H1 (cell line): ENCODE measurements around the gene FBP1. TPM values are rescaled to one million over a fixed set of nuclear protein-coding genes. Genes with fewer than 3 reads are reported as not detected.

Experiments used
- CTCF ChIA-PET: fragments of 300-600 bp; sonication (Branson Sonifier 250); formaldehyde crosslinking; loops from one replicate; lab custom pipeline; 2021; ENCODE audit not compliant: partially characterized antibody; lab: Charles Lee
- POLR2A ChIA-PET: fragments of 300-600 bp; sonication (Branson Sonifier 250); formaldehyde crosslinking; loops from one replicate; lab custom pipeline; 2021; ENCODE audit warnings: inconsistent platforms; ENCODE audit not compliant: partially characterized antibody; lab: Charles Lee
- DNase-seq, 2 experiments: peaks; one replicate each; pipeline versions ENCODE4 v3.0.0 to v3.0.0-alpha.2; 2010 to 2022; ENCODE audit warnings: low spot score in 2 of 2, low read depth in 1 of 2, mixed read lengths in 1 of 2
- FAIRE-seq: peaks from 2 replicates; lab custom pipeline; 2011; peaks lifted over from hg19 to GRCh38; lab: Jason Lieb, UNC
- H2AFZ ChIP-seq: 2 replicates; pipeline ENCODE4 v1.8.1; 2012; ENCODE audit warnings: low read length, inconsistent platforms
- H2AK5ac ChIP-seq: 2 replicates; pipeline ENCODE4 v1.6.1; 2013; ENCODE audit warnings: low read depth, low read length
- H2BK120ac ChIP-seq: replicated peaks from 2 replicates; pipeline ENCODE3; 2013; ENCODE audit warnings: low read depth, low read length, inconsistent platforms
- H2BK12ac ChIP-seq: 2 replicates; pipeline ENCODE4 v1.6.1; 2013; ENCODE audit warnings: low read depth, low read length
- H2BK15ac ChIP-seq: 2 replicates; pipeline ENCODE4 v1.6.1; 2013; ENCODE audit warnings: low read length
- H2BK20ac ChIP-seq: 2 replicates; pipeline ENCODE4 v1.6.1; 2013; ENCODE audit warnings: low read length
- H2BK5ac ChIP-seq: 2 replicates; pipeline ENCODE4 v1.6.1; 2013; ENCODE audit warnings: low read depth, low read length
- H3K14ac ChIP-seq: 2 replicates; pipeline ENCODE4 v1.6.1; 2013; ENCODE audit warnings: inconsistent platforms; ENCODE audit not compliant: insufficient read length
- H3K18ac ChIP-seq: 2 replicates; pipeline ENCODE4 v1.6.1; 2013; ENCODE audit warnings: low read length; ENCODE audit errors: extremely low read depth
- H3K23ac ChIP-seq: 2 replicates; pipeline ENCODE4 v1.6.1; 2013; ENCODE audit warnings: inconsistent platforms; ENCODE audit not compliant: insufficient read length
- H3K23me2 ChIP-seq: 2 replicates; pipeline ENCODE4 v1.6.1; 2013; ENCODE audit warnings: low read depth, low read length
- H3K27ac ChIP-seq: 2 replicates; pipeline ENCODE4 v1.6.1; 2011; ENCODE audit warnings: low read depth, low read length, inconsistent platforms
- H3K27me3 ChIP-seq, 4 experiments: replicated peaks in 1 of 4; 1 replicate in 1 of 4; 2 replicates in 3 of 4; pipeline versions ENCODE4 v1.6.1 to v1.8.1; 2011 to 2013; ENCODE audit warnings: low read length in 3 of 4, mild to moderate bottlenecking in 3 of 4, inconsistent platforms in 2 of 4, mixed read lengths in 2 of 4, moderate library complexity in 1 of 4; ENCODE audit not compliant: control insufficient read depth in 3 of 4, insufficient read depth in 3 of 4; ENCODE audit errors: extremely low read depth in 1 of 4
- H3K36me3 ChIP-seq, 4 experiments: 2 replicates each; pipeline versions ENCODE4 v1.6.1 to v1.8.1; 2011 to 2013; ENCODE audit warnings: mild to moderate bottlenecking in 4 of 4, low read length in 3 of 4, moderate library complexity in 2 of 4, control low read depth in 1 of 4, inconsistent platforms in 1 of 4; ENCODE audit not compliant: insufficient read depth in 4 of 4, control insufficient read depth in 2 of 4
- H3K4ac ChIP-seq: replicated peaks from 2 replicates; pipeline ENCODE3; 2013; ENCODE audit warnings: low read length, low read depth, mixed read lengths, inconsistent platforms; ENCODE audit not compliant: insufficient read length
- H3K4me1 ChIP-seq, 4 experiments: replicated peaks in 1 of 4; 1 replicate in 1 of 4; 2 replicates in 3 of 4; pipeline versions ENCODE4 v1.6.1 to v1.8.1; 2011 to 2013; ENCODE audit warnings: low read length in 3 of 4, inconsistent platforms in 2 of 4, mixed read lengths in 1 of 4; ENCODE audit not compliant: insufficient read depth in 4 of 4, control insufficient read depth in 3 of 4
- H3K4me2 ChIP-seq, 2 experiments: 2 replicates each; pipeline versions ENCODE4 v1.6.1 to v1.8.1; 2011 to 2013; ENCODE audit warnings: low read depth in 2 of 2, low read length in 2 of 2, control low read depth in 1 of 2, inconsistent platforms in 1 of 2, mild to moderate bottlenecking in 1 of 2; ENCODE audit not compliant: insufficient read depth in 1 of 2
- H3K4me3 ChIP-seq, 4 experiments: fragments of 200-600, 300-600 bp in 1 of 4; sonication (generic), shearing (Covaris generic), sonication (Bioruptor Twin) in 1 of 4; 2 replicates each; pipeline versions ENCODE4 v1.5.1 to v1.8.1; 2011 to 2016; ENCODE audit warnings: low read length in 4 of 4, low read depth in 3 of 4, control low read depth in 2 of 4, inconsistent platforms in 2 of 4, mild to moderate bottlenecking in 2 of 4, mixed read lengths in 1 of 4, moderate library complexity in 1 of 4; ENCODE audit not compliant: insufficient read depth in 2 of 4; ENCODE audit errors: extremely low read depth in 1 of 4
- H3K56ac ChIP-seq: replicated peaks from 2 replicates; pipeline ENCODE3; 2013; ENCODE audit warnings: low read depth, mild to moderate bottlenecking, mixed read lengths, low read length, inconsistent platforms; ENCODE audit not compliant: insufficient read length
- H3K79me1 ChIP-seq: 2 replicates; pipeline ENCODE4 v1.6.1; 2013; ENCODE audit warnings: low read depth, low read length, control low read depth
- H3K79me2 ChIP-seq, 2 experiments: 2 replicates each; pipeline versions ENCODE4 v1.6.1 to v1.8.1; 2012 to 2013; ENCODE audit warnings: low read length in 2 of 2, mild to moderate bottlenecking in 2 of 2, inconsistent platforms in 1 of 2; ENCODE audit not compliant: insufficient read depth in 2 of 2, control insufficient read depth in 1 of 2
- H3K9ac ChIP-seq, 4 experiments: replicated peaks in 1 of 4; 1 replicate in 1 of 4; 2 replicates in 3 of 4; pipeline versions ENCODE4 v1.6.1 to v1.8.1; 2011 to 2013; ENCODE audit warnings: low read depth in 3 of 4, low read length in 3 of 4, control low read depth in 2 of 4, mild to moderate bottlenecking in 2 of 4, moderate library complexity in 2 of 4, inconsistent platforms in 1 of 4; ENCODE audit errors: extremely low read depth in 1 of 4
- H3K9me3 ChIP-seq, 2 experiments: 2 replicates each; pipeline versions ENCODE4 v1.6.1 to v1.8.1; 2012 to 2013; ENCODE audit warnings: mild to moderate bottlenecking in 2 of 2, moderate library complexity in 2 of 2, control low read depth in 1 of 2, inconsistent platforms in 1 of 2, low read depth in 1 of 2, low read length in 1 of 2, mixed read lengths in 1 of 2; ENCODE audit not compliant: insufficient read depth in 2 of 2
- H4K20me1 ChIP-seq, 2 experiments: replicated peaks in 1 of 2; 2 replicates each; pipeline versions ENCODE3 to v1.8.1; 2011 to 2013; ENCODE audit warnings: inconsistent platforms in 2 of 2, low read length in 2 of 2, mild to moderate bottlenecking in 1 of 2; ENCODE audit not compliant: insufficient read depth in 2 of 2, control insufficient read depth in 1 of 2
- H4K5ac ChIP-seq: 2 replicates; pipeline ENCODE4 v1.6.1; 2013; ENCODE audit warnings: low read length, low read depth, mixed read lengths, inconsistent platforms; ENCODE audit not compliant: insufficient read length
- H4K8ac ChIP-seq: 2 replicates; pipeline ENCODE4 v1.8.0; 2013; ENCODE audit warnings: mild to moderate bottlenecking, moderate library complexity, low read length, inconsistent platforms; ENCODE audit not compliant: insufficient read depth; ENCODE audit errors: extremely low read depth
- H4K91ac ChIP-seq: replicated peaks from 2 replicates; pipeline ENCODE3; 2013; ENCODE audit warnings: low read length, mixed read lengths, inconsistent platforms; ENCODE audit not compliant: insufficient read length
- MAFK ChIP-seq: IDR thresholded peaks from 2 replicates; pipeline ENCODE4 v1.6.1; 2012; ENCODE audit warnings: low read depth, mild to moderate bottlenecking, improper control_type of control experiment, low read length
- POLR2AphosphoS5 ChIP-seq: IDR thresholded peaks from 2 replicates; pipeline ENCODE4 v1.6.1; 2011; ENCODE audit warnings: low read depth, low read length
- SIX5 ChIP-seq: IDR thresholded peaks from 2 replicates; pipeline ENCODE4 v1.6.1; 2011; ENCODE audit warnings: mild to moderate bottlenecking, low read depth, low read length
- SP1 ChIP-seq: IDR thresholded peaks from 2 replicates; pipeline ENCODE4 v1.6.1; 2011; ENCODE audit warnings: low read depth, low read length
- TAF7 ChIP-seq: optimal IDR thresholded peaks from 2 replicates; pipeline ENCODE3; 2011; ENCODE audit warnings: low read depth, mild to moderate bottlenecking, inconsistent platforms, low read length, moderate library complexity, borderline replicate concordance
- WGBS, 2 experiments: shearing (Covaris generic) in 1 of 2; methylation state at CpG; one replicate each; pipeline versions ENCODE4 v1.1.6 to v1.1.7; 2013 to 2015; ENCODE audit warnings: low lambda C conversion rate in 2 of 2, mixed read lengths in 2 of 2, inconsistent platforms in 1 of 2, low coverage in 1 of 2, missing lambda C conversion rate in 1 of 2; ENCODE audit not compliant: insufficient replicate concordance in 2 of 2, insufficient coverage in 1 of 2, insufficient read length in 1 of 2; ENCODE audit errors: extremely low coverage in 1 of 2, missing lambda C conversion rate in 1 of 2; 5-methylcytosine and 5-hydroxymethylcytosine counted together
- polyA plus RNA-seq, 7 experiments: library from polyadenylated mRNA; depleted of rRNA in 3 of 7; stranded (reverse) in 5 of 7; unstranded in 2 of 7; fragments of >200 nt in 5 of 7; fragments of 200-250 nt in 2 of 7; gene quantifications; 1 replicate in 5 of 7; 2 replicates in 1 of 7; 4 replicates in 1 of 7; pipeline versions ENCODE4 v1.2.1 to v1.2.3, GENCODE V29; 2011 to 2013; ENCODE audit warnings: missing spikeins in 2 of 7, mixed read lengths in 2 of 7
- total RNA-seq: library from RNA; stranded (reverse); fragmentation: NEBNext Ultra II Directional; extraction: Animal tissue kit (Norgen Biotek cat#: 25700); gene quantifications from 2 replicates; pipeline ENCODE4 v1.2.1, GENCODE V29; 2021

FBP1 gene
- total and polyA plus RNA-seq, 2 of the 8 experiments (the other 6 are each of a cell fraction or from before 2014, with no cell fraction given), result 1.0 to 4.1 TPM

DNA sequence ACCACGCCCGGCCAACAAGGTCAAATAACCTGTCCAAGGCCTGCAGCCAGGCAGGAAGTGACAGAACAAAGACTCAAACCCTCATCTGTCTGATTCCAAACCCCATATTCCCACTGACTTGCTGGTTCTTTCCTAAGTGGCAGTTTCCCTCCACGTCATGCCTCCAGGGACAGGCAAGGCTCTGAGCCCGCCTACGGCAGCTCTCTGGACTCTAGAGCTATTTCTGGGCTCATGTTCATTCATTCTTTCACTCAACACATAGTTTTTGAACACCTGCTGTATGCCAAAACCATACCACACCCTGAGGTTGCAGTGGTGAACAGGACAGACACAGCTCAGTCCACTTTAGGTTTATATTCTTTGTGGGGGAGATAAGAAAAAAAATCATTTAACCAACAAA, 5.2 kb upstream of the FBP1 start:
- Histone ChIP-seq H2BK15ac (no peak overlapping the region), H2BK5ac (no peak overlapping the region), H2BK120ac (no peak overlapping the region), H3K36me3 (no peaks in the 10 kb centered on the region), H4K5ac (no peak overlapping the region), H3K56ac (no peak overlapping the region), H3K4me2 (no peak overlapping the region), H2BK20ac (no peak overlapping the region), H3K4me3 (no peak overlapping the region), H2AFZ (no peak overlapping the region), H3K23me2 (peaks cover 8% of the 10 kb centered on the region; the same call in 1 of the 2 replicates), H4K8ac (no peak overlapping the region), H3K27me3 (peaks cover 13 to 33% (median 27%) of the 10 kb centered on the region in 4 experiments), H3K79me1 (no peaks in the 10 kb centered on the region), H2AK5ac (no peak overlapping the region), H3K4me1 (peaks cover 0 to 6% (median 4%) of the 10 kb centered on the region in 4 experiments; a peak in 5 of 7 replicates), H3K27ac (no peak overlapping the region), H3K4ac (no peak overlapping the region), H3K79me2 (no peaks in the 10 kb centered on the region), H4K20me1 (no peaks in the 10 kb centered on the region), H3K18ac (no peak overlapping the region), H3K14ac (no peak overlapping the region), H3K9me3 (no peaks in the 10 kb centered on the region), H2BK12ac (no peak overlapping the region), H3K23ac (no peak overlapping the region), H4K91ac (no peak overlapping the region), H3K9ac (no peak overlapping the region)
- 94% methylated on average over 5 of the region's 5 CpGs; no CpG with 5 or more reads in 1 of the 2 experiments for WGBS, 2 experiments
- TF ChIP-seq POLR2AphosphoS5, result no peak
- TF ChIP-seq SP1, result no peak
- TF ChIP-seq TAF7, result no peak
- no peak for TF ChIP-seq SIX5
- no peak for TF ChIP-seq MAFK
- CTCF ChIA-PET, result interaction anchor here (1.2 to 2.4 kb wide), 5 partner anchors 12 to 90 kb away, joined by 3 to 9 read pairs (median 6); partner anchors contain the start of gene PCAT7
- POLR2A ChIA-PET, result no interaction called here
- FAIRE-seq (no peak), DNase-seq (no peak)
